Lower leg skin (tissue), 4 donors: ENCODE data around the gene HDGFL1. TPM values are rescaled to one million over a fixed set of nuclear protein-coding genes. Genes with fewer than 3 reads are reported as not detected.

Source experiments
- DNase-seq, 2 donors: peaks; one replicate each; pipeline ENCODE4 v3.0.0-alpha.2; 2019; ENCODE audit warnings: low spot score in 2 of 2
- H3K4me3 ChIP-seq: fragments of 200-600 bp; sonication (generic); 2 replicates; pipeline ENCODE4 v1.5.1; 2017; ENCODE audit warnings: mild to moderate bottlenecking, low read depth; ENCODE audit not compliant: poor library complexity, severe bottlenecking
- POLR2A ChIP-seq, 2 donors: fragments of 450-650 bp; IDR thresholded peaks; one replicate each; pipeline ENCODE4 v1.6.1; 2016 to 2017; ENCODE audit warnings: antibody characterized with exemption in 2 of 2, mild to moderate bottlenecking in 1 of 2, moderate library complexity in 1 of 2
- WGBS, 2 donors: methylation state at CpG; one replicate each; pipeline ENCODE4 v1.1.5; 2018; 5-methylcytosine and 5-hydroxymethylcytosine counted together
- intact Hi-C: fragments of 100-400 bp; cut with DNase I; formaldehyde crosslinking; loops from one replicate; pipeline ENCODE4 v1.15.0; 2023; ENCODE audit warnings: low total_unique reads
- total RNA-seq, 4 donors: library from RNA; depleted of rRNA; stranded (reverse); fragments of >200 nt; gene quantifications; one replicate each; pipeline ENCODE4 v1.1.0, GENCODE V29; 2016
- TF ChIP-seq, protein P1 (sequence below), 3 donors: fragments of 450-650 bp; IDR thresholded peaks; one replicate each; pipeline ENCODE4 v1.5.1; 2016; ENCODE audit warnings: antibody characterized with exemption in 3 of 3, mild to moderate bottlenecking in 3 of 3, moderate library complexity in 2 of 3

HDGFL1 gene
- total RNA-seq, 4 donors from 2014 or later: not detected

DNA sequence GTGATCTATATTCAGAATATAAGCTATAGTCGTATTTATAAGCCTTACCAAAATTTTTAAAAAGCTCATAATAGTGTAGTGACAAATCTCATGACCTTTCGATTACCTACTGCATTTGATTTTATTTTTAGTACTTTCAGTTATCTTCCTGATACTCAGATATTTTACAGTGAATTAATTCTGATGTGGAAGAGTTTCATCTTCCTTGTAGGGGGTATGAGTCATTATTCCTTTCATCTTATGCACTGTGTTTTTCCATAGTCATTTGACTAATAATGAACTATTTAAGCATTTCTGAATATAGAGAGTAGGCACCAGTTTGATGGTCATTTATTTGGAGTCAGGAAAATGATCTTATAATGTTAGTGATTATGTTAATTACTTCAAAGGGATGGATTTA, 36.4 kb downstream of the HDGFL1 start:
- DNase-seq: no peak
- intact Hi-C loops: no loop called here
- no peak overlapping the region for H3K4me3 ChIP-seq
- TF ChIP-seq, protein P1, sequence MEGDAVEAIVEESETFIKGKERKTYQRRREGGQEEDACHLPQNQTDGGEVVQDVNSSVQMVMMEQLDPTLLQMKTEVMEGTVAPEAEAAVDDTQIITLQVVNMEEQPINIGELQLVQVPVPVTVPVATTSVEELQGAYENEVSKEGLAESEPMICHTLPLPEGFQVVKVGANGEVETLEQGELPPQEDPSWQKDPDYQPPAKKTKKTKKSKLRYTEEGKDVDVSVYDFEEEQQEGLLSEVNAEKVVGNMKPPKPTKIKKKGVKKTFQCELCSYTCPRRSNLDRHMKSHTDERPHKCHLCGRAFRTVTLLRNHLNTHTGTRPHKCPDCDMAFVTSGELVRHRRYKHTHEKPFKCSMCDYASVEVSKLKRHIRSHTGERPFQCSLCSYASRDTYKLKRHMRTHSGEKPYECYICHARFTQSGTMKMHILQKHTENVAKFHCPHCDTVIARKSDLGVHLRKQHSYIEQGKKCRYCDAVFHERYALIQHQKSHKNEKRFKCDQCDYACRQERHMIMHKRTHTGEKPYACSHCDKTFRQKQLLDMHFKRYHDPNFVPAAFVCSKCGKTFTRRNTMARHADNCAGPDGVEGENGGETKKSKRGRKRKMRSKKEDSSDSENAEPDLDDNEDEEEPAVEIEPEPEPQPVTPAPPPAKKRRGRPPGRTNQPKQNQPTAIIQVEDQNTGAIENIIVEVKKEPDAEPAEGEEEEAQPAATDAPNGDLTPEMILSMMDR (IDR thresholded peaks at IDR 0.05): no peak
- TF ChIP-seq POLR2A (IDR thresholded peaks at IDR 0.05): no peak
- 90 to 91% methylated on average over 2 of the region's 2 CpGs for WGBS, 2 donors

DNA sequence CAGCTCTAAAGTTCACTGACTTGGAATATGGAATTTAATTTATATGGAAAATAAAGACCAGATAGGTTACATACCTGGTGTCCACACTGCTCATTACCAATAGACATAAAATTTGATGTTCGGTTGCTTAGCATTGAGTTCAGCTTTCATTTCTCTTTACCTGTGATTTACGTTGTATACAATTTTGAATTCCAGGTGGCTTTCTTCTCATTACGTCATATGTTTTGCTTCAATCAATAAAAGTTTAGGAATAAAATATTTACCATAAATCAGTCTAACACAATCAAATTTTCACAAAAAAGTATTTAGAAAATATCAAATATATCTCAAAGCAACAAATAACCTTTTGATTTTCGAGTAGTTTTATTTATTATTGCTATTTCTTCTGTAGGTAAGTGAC, 40.8 kb downstream of the HDGFL1 start:
- no peak overlapping the region for H3K4me3 ChIP-seq
- intact Hi-C loops: no loop called here
- TF ChIP-seq, protein P1 (IDR thresholded peaks at IDR 0.05): no peak
- TF ChIP-seq POLR2A (IDR thresholded peaks at IDR 0.05): no peak
- WGBS, 2 donors: 79 to 92% methylated on average over 4 of the region's 4 CpGs
- DNase-seq: no peak

DNA sequence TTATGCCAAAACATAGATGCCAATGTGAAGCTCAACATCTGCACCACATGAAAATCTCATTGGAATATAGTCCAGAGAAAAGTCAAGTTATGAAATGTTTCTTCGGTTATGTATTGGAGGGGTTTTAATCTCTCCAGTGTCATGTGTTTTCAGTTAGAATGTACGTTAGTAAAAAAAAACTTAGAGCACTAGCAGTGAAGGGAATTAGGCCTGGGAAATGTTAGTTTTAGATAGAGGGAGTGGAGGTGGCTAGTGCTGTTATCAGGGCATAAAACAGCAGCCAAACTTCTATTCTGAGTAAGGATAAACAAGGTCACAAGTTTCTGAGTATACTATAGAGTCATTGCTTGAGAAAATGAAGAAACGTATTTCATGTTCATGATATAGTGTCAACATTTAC, 42.9 kb downstream of the HDGFL1 start:
- WGBS, 2 donors: 51 to 60% methylated on average over 3 of the region's 3 CpGs
- DNase-seq: no peak
- TF ChIP-seq POLR2A (IDR thresholded peaks at IDR 0.05): no peak
- TF ChIP-seq, protein P1 (IDR thresholded peaks at IDR 0.05): no peak
- intact Hi-C loops: no loop called here
- H3K4me3 ChIP-seq: no peak overlapping the region

DNA sequence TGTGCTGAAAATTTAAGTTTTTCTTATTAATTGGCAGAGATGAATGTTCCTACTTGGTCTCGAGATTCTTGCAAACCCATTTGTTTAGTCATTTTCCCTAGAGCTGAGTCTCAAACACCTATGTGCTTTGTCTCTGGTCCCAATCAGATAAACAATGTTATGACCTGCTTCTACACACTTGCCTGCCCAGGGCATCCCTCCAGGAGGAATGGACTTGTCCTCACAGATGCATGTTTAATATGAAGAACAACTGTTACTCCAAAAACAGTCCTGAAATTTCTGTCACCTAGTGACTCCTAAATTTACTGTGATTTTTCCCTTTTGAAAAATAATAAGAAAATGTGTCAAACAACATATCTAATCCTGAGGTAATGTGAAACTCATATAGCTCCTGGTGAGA, 43.7 kb downstream of the HDGFL1 start:
- TF ChIP-seq, protein P1 (IDR thresholded peaks at IDR 0.05): no peak
- 50 to 54% methylated on average over 1 of the region's 1 CpG for WGBS, 2 donors
- H3K4me3 ChIP-seq: no peak overlapping the region
- intact Hi-C loops: no loop called here
- DNase-seq: no peak

DNA sequence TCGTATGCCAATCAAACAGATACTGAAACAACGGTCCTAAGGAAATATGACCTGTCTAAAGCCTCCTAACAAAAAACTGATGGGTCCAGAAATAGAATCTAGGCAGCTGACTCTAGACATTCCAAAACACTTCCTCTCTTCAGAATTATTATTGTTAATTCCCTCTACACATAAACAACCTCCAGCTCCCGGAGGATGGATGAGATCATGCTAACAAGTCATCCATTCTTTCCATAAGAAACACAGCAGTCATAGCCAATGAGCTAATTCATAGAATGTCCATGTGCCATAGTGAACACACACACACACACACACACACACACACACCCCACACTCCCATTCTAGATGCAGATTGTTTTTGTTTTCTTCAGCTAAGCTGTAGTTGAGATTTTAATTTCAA, 44.3 kb downstream of the HDGFL1 start:
- H3K4me3 ChIP-seq: no peak overlapping the region
- TF ChIP-seq, protein P1 (IDR thresholded peaks at IDR 0.05): no peak
- TF ChIP-seq POLR2A (IDR thresholded peaks at IDR 0.05): no peak
- intact Hi-C loops: no loop called here
- DNase-seq: no peak
- 43 to 47% methylated on average over 3 of the region's 3 CpGs for WGBS, 2 donors

DNA sequence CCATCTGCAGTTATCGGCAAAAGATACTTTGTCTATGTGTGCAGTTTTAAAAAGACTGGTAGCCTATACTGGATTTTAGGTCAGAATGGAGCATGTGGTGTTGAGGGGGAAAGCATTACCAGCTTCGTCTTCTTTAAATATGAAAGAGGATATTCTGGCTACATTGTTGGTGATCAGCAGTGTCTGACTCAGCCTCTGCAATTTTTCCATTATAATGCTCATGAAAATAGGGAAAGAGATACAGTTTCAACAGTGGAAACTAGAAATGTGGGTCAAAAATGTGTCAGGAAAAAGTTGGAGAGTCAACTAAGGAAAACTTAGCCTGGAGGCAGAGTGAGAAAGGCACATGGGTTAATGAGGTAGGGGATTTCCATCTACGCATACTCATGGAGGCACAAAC, 45.2 kb downstream of the HDGFL1 start:
- DNase-seq: no peak
- TF ChIP-seq POLR2A (IDR thresholded peaks at IDR 0.05): no peak
- TF ChIP-seq, protein P1 (IDR thresholded peaks at IDR 0.05): no peak
- intact Hi-C loops: no loop called here
- WGBS, 2 donors: 75 to 78% methylated on average over 3 of the region's 3 CpGs
- no peak overlapping the region for H3K4me3 ChIP-seq
